Brain microvascular endothelial cell (primary cell): ENCODE results near the gene ITGA3.

Experiments
- DNase-seq: peaks from one replicate; pipeline ENCODE4 v3.0.0-alpha.2; 2020
- H3K27ac ChIP-seq: fragments of 250-450 bp; sonication (Bioruptor Pico); 2 replicates; pipeline ENCODE4 v1.5.1; 2020; ENCODE audit warnings: mild to moderate bottlenecking, moderate library complexity
- H3K27me3 ChIP-seq: fragments of 250-450 bp; sonication (Bioruptor Pico); replicated peaks from 2 replicates; pipeline ENCODE4 v1.5.1; 2020; ENCODE audit warnings: mild to moderate bottlenecking
- H3K36me3 ChIP-seq: fragments of 250-450 bp; sonication (Bioruptor Pico); replicated peaks from 2 replicates; pipeline ENCODE4 v1.5.1; 2020; ENCODE audit warnings: mild to moderate bottlenecking
- H3K4me3 ChIP-seq: 2 replicates; pipeline ENCODE4 v1.5.1; 2011; ENCODE audit warnings: low read depth, mild to moderate bottlenecking, control low read depth, low read length, moderate library complexity
- CTCF ChIP-seq: IDR thresholded peaks from 2 replicates; pipeline ENCODE4 v1.5.1; 2011; ENCODE audit warnings: low read depth, mild to moderate bottlenecking, moderate library complexity, low read length, control low read depth, inconsistent platforms; ENCODE audit errors: missing control alignments
- in situ Hi-C: cut with HindIII; loops from 2 replicates; pipeline ENCODE4 v1.10.0; 2017; ENCODE audit warnings: low sequenced_read_pairs, low pct_ligation_motif_present

ITGA3 gene

GRCh38 chr17:50112694-50113093, 56.8 kb downstream of the ITGA3 start:
- in situ Hi-C loops = no loop called here
- DNase-seq = no peak
- Histone ChIP-seq H3K27ac (no peak overlapping the region), H3K36me3 (no peaks in the 10 kb centered on the region), H3K27me3 (no peaks in the 10 kb centered on the region), H3K4me3 (no peak overlapping the region)
- TF ChIP-seq CTCF = no peak

- no peak for DNase-seq
- Histone ChIP-seq H3K27me3 (no peaks in the 10 kb centered on the region), H3K4me3 (no peak overlapping the region), H3K27ac (no peak overlapping the region), H3K36me3 (no peaks in the 10 kb centered on the region)
- in situ Hi-C loops = no loop called here
- no peak for TF ChIP-seq CTCF
Observed at GRCh38 chr17:50113624-50114320, 57.9 kb downstream of the ITGA3 start.

GRCh38 chr17:50114401-50114800, 58.5 kb downstream of the ITGA3 start:
- no peak overlapping the region for H3K4me3 ChIP-seq
- in situ Hi-C loops = no loop called here
- no peaks in the 10 kb centered on the region for H3K27me3 ChIP-seq
- no peak for DNase-seq
- TF ChIP-seq CTCF = no peak
- no peaks in the 10 kb centered on the region for H3K36me3 ChIP-seq
- H3K27ac ChIP-seq = no peak overlapping the region

- in situ Hi-C loops = no loop called here
- DNase-seq = peak; percentile 74
Observed at GRCh38 chr17:50114849-50115357, 59.0 kb downstream of the ITGA3 start.

GRCh38 chr17:50115756-50116155, 59.8 kb downstream of the ITGA3 start:
- TF ChIP-seq CTCF = no peak
- DNase-seq = no peak
- Histone ChIP-seq H3K27ac (no peak overlapping the region), H3K27me3 (no peaks in the 10 kb centered on the region), H3K4me3 (no peak overlapping the region), H3K36me3 (no peaks in the 10 kb centered on the region)
- in situ Hi-C loops = no loop called here

More at GRCh38 chr17:50114849-50115357, 59.0 kb downstream of the ITGA3 start:
- no peaks in the 10 kb centered on the region for H3K36me3 ChIP-seq
- TF ChIP-seq CTCF = peak; percentile 84
- H3K4me3 ChIP-seq = no peak overlapping the region
- no peak overlapping the region for H3K27ac ChIP-seq
- H3K27me3 ChIP-seq = no peaks in the 10 kb centered on the region
